Heart right ventricle (tissue), 16 donors: ENCODE results near the gene COG6. TPM values are rescaled to one million over a fixed set of nuclear protein-coding genes. Genes with fewer than 3 reads are reported as not detected.

ENCODE experiments used
- ATAC-seq, 8 donors: fragments of 200-7000 bp; cut with Tn5 transposase; one replicate each; pipeline ENCODE4 v1.9.1; 2020; ENCODE audit warnings: mild to moderate bottlenecking in 8 of 8, moderate library complexity in 8 of 8, moderate number of reproducible peaks in 1 of 8
- DNase-seq, 2 donors: peaks; one replicate each; pipeline ENCODE4 v3.0.0-alpha.2; 2020
- H3K27ac ChIP-seq, 10 donors: fragments of 200-600 bp; sonication (generic) in 2 of 10; one replicate each; pipeline versions ENCODE4 v1.5.0 to v1.8.0; 2020 to 2022; ENCODE audit warnings: mild to moderate bottlenecking in 3 of 10
- H3K27me3 ChIP-seq, 7 donors: fragments of 200-600 bp; one replicate each; pipeline ENCODE4 v1.8.0; 2021 to 2022; ENCODE audit warnings: mild to moderate bottlenecking in 2 of 7
- H3K36me3 ChIP-seq, 9 donors: fragments of 200-600 bp; sonication (generic) in 1 of 9; one replicate each; pipeline versions ENCODE4 v1.5.0 to v1.8.0; 2020 to 2022; ENCODE audit warnings: mild to moderate bottlenecking in 2 of 9
- H3K4me1 ChIP-seq, 9 donors: fragments of 200-600 bp; sonication (generic) in 1 of 9; one replicate each; pipeline versions ENCODE4 v1.5.0 to v1.8.0; 2020 to 2022; ENCODE audit warnings: mild to moderate bottlenecking in 4 of 9
- H3K4me3 ChIP-seq, 10 donors: fragments of 200-600 bp; sonication (generic) in 2 of 10; one replicate each; pipeline versions ENCODE4 v1.5.0 to v1.8.0; 2020 to 2022; ENCODE audit warnings: mild to moderate bottlenecking in 7 of 10, moderate library complexity in 2 of 10
- H3K9me3 ChIP-seq, 11 donors: fragments of 200-600 bp in 10 of 11; sonication (generic) in 2 of 11; one replicate each; pipeline versions ENCODE4 v1.5.0 to v1.8.0; 2013 to 2022; ENCODE audit warnings: mild to moderate bottlenecking in 2 of 11, control low read depth in 1 of 11, moderate library complexity in 1 of 11
- CTCF ChIP-seq, 9 donors: fragments of 200-600 bp; sonication (generic) in 2 of 9; IDR thresholded peaks; one replicate each; pipeline versions ENCODE4 v1.5.0 to v1.8.0; 2021 to 2022; ENCODE audit warnings: antibody characterized with exemption in 9 of 9, mild to moderate bottlenecking in 5 of 9, moderate library complexity in 1 of 9
- WGBS, 2 donors: extraction: QIAGEN DNeasy Blood & Tissue Kit; methylation state at CpG; one replicate each; pipeline ENCODE4 v1.1.7; 2013; ENCODE audit warnings: inconsistent platforms in 1 of 2; 5-methylcytosine and 5-hydroxymethylcytosine counted together
- intact Hi-C, 10 donors: fragments of 100-400 bp; cut with DNase I; formaldehyde crosslinking; loops; one replicate each; pipeline versions ENCODE4 v1.11.1 to v1.14.2; 2022
- polyA plus RNA-seq, 2 donors: library from polyadenylated mRNA; stranded (reverse); fragments of 200-250 nt; gene quantifications; one replicate each; pipeline ENCODE4 v1.2.3, GENCODE V29; 2013
- total RNA-seq, 10 donors: library from RNA; stranded (reverse); fragmentation: NEBNext Ultra II Directional in 3 of 10; extraction: Animal tissue kit (Norgen Biotek cat#: 25700) in 3 of 10; gene quantifications; one replicate each; pipeline versions ENCODE4 v1.2.1 to v1.2.4, GENCODE V29; 2021 to 2023
- donor health status: Arrhythmogenic right ventricular cardiomyopathy.
- donor health status: ischemic (EF 13 %, LVEDD 7.1; RV severe dilation, severe dysfunction).
- donor health status: healthy with polysubstance abuse.
- donor health status: DM: no; HTN: yes; CAD: no.
- donor health status: DM: no; HTN: no; CAD: no.
- donor health status: ischemic (EF 25% LVEDD 6.9; RV normal size, moderate dysfunction).
- donor health status: ischemic (EF 25% LVEDD 5.7; RV mildly dilated, moderate dysfunction).
- donor health status: healthy.
- donor health status: DM: yes; HTN: yes; CAD: no.
- donor health status: Ischemic cardiomyopathy.
- donor health status: ischemic (EF 35%, LVEDD 5.7; RV mildly dilated, moderate dysfunction).
- donor health status: nonischemic (EF 11% LVEDD 7.7; RV severe dilation, severe dysfunction).
- donor health status: DM: yes; HTN: yes; CAD: no.
- donor health status: PGD.
- donor health status: ischemic (EF 29% LVEDD 5.4; RV normal size, mild dysfunction).
- donor health status: nonischemic (EF 23%, LVEDD 6.1; RV moderate dilation, normal function).

Gene COG6
- total and polyA plus RNA-seq, 12 donors = 7.0 to 48.3 (median 29.8) TPM

GRCh38 chr13:39777527-39778061 is 122.1 kb downstream of the COG6 start:
- intact Hi-C loops = loop anchor here in 7 of 10 donors (5.0 to 10.0 kb wide), 4 partner anchors 165 to 907 kb away; no protein-coding TSS in a partner anchor
- no peaks in the 10 kb centered on the region for H3K27me3 ChIP-seq
- peaks cover 0 to 17% (median 0%) of the 10 kb centered on the region in 9 donors for H3K4me1 ChIP-seq
- peak in 1 of 8 donors; percentile 56 for ATAC-seq
- H3K27ac ChIP-seq = peak overlapping the region in 1 of 10 donors; percentile 51
- H3K4me3 ChIP-seq = no peak overlapping the region
- no peak for DNase-seq
- TF ChIP-seq CTCF (IDR thresholded peaks at IDR 0.05) = peak in 5 of 9 donors; percentile 22 to 41 (median 29)
- peaks cover 0 to 10% (median 4%) of the 10 kb centered on the region in 11 donors for H3K9me3 ChIP-seq
- 80 to 93% methylated on average over 2 of the region's 2 CpGs for WGBS, 2 donors
- H3K36me3 ChIP-seq = no peaks in the 10 kb centered on the region

- TF ChIP-seq CTCF (IDR thresholded peaks at IDR 0.05) = no peak
- Histone ChIP-seq H3K9me3 (peaks cover 0 to 10% (median 4%) of the 10 kb centered on the region in 11 donors), H3K4me3 (no peak overlapping the region), H3K4me1 (peaks cover 0 to 25% (median 0%) of the 10 kb centered on the region in 9 donors), H3K27ac (no peak overlapping the region), H3K27me3 (no peaks in the 10 kb centered on the region), H3K36me3 (no peaks in the 10 kb centered on the region)
- ATAC-seq (no peak), DNase-seq (no peak)
- 55 to 59% methylated on average over 8 of the region's 8 CpGs for WGBS, 2 donors
- intact Hi-C loops = loop anchor here in 7 of 10 donors (5.0 to 10.0 kb wide), 4 partner anchors 163 to 905 kb away; no protein-coding TSS in a partner anchor
Measured at GRCh38 chr13:39779337-39780265, 124.1 kb downstream of the COG6 start.

GRCh38 chr13:39780711-39781110 is 125.2 kb downstream of the COG6 start:
- H3K9me3 ChIP-seq = peaks cover 0 to 10% (median 4%) of the 10 kb centered on the region in 11 donors
- H3K27me3 ChIP-seq = no peaks in the 10 kb centered on the region
- ATAC-seq = no peak
- no peak overlapping the region for H3K4me3 ChIP-seq
- DNase-seq = no peak
- 69 to 70% methylated on average over 6 of the region's 6 CpGs for WGBS, 2 donors
- no peak for TF ChIP-seq CTCF (IDR thresholded peaks at IDR 0.05)
- intact Hi-C loops = loop anchor here in 2 of 10 donors (5.0 to 10.0 kb wide), 2 partner anchors 164 to 902 kb away; no protein-coding TSS in a partner anchor
- peak overlapping the region in 1 of 10 donors; percentile 20 for H3K27ac ChIP-seq
- H3K4me1 ChIP-seq = peaks cover 0 to 27% (median 0%) of the 10 kb centered on the region in 9 donors
- H3K36me3 ChIP-seq = no peaks in the 10 kb centered on the region

- no peak for DNase-seq
- no peak overlapping the region for H3K4me3 ChIP-seq
- no peaks in the 10 kb centered on the region for H3K36me3 ChIP-seq
- no peak for ATAC-seq
- intact Hi-C loops = loop anchor here in 2 of 10 donors (5.0 to 10.0 kb wide), 2 partner anchors 163 to 901 kb away; no protein-coding TSS in a partner anchor
- no peak for TF ChIP-seq CTCF (IDR thresholded peaks at IDR 0.05)
- H3K27ac ChIP-seq = no peak overlapping the region
- H3K27me3 ChIP-seq = no peaks in the 10 kb centered on the region
- WGBS, 2 donors = 86 to 88% methylated on average over 2 of the region's 2 CpGs
- peaks cover 0 to 10% (median 4%) of the 10 kb centered on the region in 11 donors for H3K9me3 ChIP-seq
- H3K4me1 ChIP-seq = peaks cover 0 to 27% (median 5%) of the 10 kb centered on the region in 9 donors
Measured at GRCh38 chr13:39781381-39781780, 125.9 kb downstream of the COG6 start.
